Astrocyte (in vitro differentiated cells and primary cell): Measurements from ENCODE around the gene RTL5. TPM values are rescaled to one million over a fixed set of nuclear protein-coding genes. Genes with fewer than 3 reads are reported as not detected.

Experiments used
- DNase-seq: peaks from one replicate; pipeline ENCODE4 v3.0.0-alpha.2; 2010; ENCODE audit warnings: low read depth
- FAIRE-seq: peaks from 2 replicates; lab custom pipeline; 2011; peaks lifted over from hg19 to GRCh38; lab: Jason Lieb, UNC
- H2AFZ ChIP-seq: 2 replicates; pipeline ENCODE4 v1.6.0; 2012; ENCODE audit warnings: low read depth, low read length, inconsistent platforms
- H3K27ac ChIP-seq: 2 replicates; pipeline ENCODE4 v1.5.1; 2011; ENCODE audit warnings: low read depth, low read length, inconsistent platforms
- H3K27me3 ChIP-seq: 2 replicates; pipeline ENCODE4 v1.6.0; 2011; ENCODE audit warnings: low read length, inconsistent platforms; ENCODE audit not compliant: insufficient read depth
- H3K36me3 ChIP-seq: 2 replicates; pipeline ENCODE4 v1.5.1; 2011; ENCODE audit warnings: low read length, inconsistent platforms; ENCODE audit not compliant: insufficient read depth
- H3K4me1 ChIP-seq: 2 replicates; pipeline ENCODE4 v1.5.1; 2011; ENCODE audit warnings: low read length, inconsistent platforms; ENCODE audit not compliant: insufficient read depth
- H3K4me2 ChIP-seq: 2 replicates; pipeline ENCODE4 v1.6.0; 2012; ENCODE audit warnings: low read length, inconsistent platforms
- H3K4me3 ChIP-seq: 2 replicates; pipeline ENCODE4 v1.5.1; 2011; ENCODE audit warnings: low read depth, mild to moderate bottlenecking, low read length, inconsistent platforms; ENCODE audit not compliant: insufficient read depth
- H3K79me2 ChIP-seq: 2 replicates; pipeline ENCODE4 v1.6.0; 2012; ENCODE audit warnings: mild to moderate bottlenecking, low read length, inconsistent platforms; ENCODE audit not compliant: insufficient read depth
- H3K9ac ChIP-seq: 2 replicates; pipeline ENCODE4 v1.6.0; 2012; ENCODE audit warnings: mild to moderate bottlenecking, low read length, inconsistent platforms
- H3K9me3 ChIP-seq: 2 replicates; pipeline ENCODE4 v1.5.1; 2012; ENCODE audit warnings: low read depth, mild to moderate bottlenecking, low read length, inconsistent platforms; ENCODE audit not compliant: insufficient read depth
- H4K20me1 ChIP-seq: 2 replicates; pipeline ENCODE4 v1.6.0; 2012; ENCODE audit warnings: low read length, inconsistent platforms; ENCODE audit not compliant: insufficient read depth
- H3K27ac Mint-ChIP-seq: one replicate; pipeline ENCODE4 v1.8.0; 2021; ENCODE audit warnings: mild to moderate bottlenecking, mixed read lengths; ENCODE audit not compliant: unreplicated experiment
- H3K27me3 Mint-ChIP-seq: one replicate; pipeline ENCODE4 v1.8.0; 2021; ENCODE audit warnings: low read depth, mixed read lengths; ENCODE audit not compliant: unreplicated experiment
- H3K36me3 Mint-ChIP-seq: one replicate; pipeline ENCODE4 v1.8.0; 2021; ENCODE audit warnings: low read depth, mixed read lengths; ENCODE audit not compliant: unreplicated experiment
- H3K4me1 Mint-ChIP-seq: one replicate; pipeline ENCODE4 v1.8.0; 2021; ENCODE audit warnings: low read depth, mixed read lengths; ENCODE audit not compliant: unreplicated experiment
- H3K4me3 Mint-ChIP-seq: one replicate; pipeline ENCODE4 v1.8.0; 2021; ENCODE audit warnings: mild to moderate bottlenecking, moderate library complexity, mixed read lengths; ENCODE audit not compliant: unreplicated experiment
- H3K9me3 Mint-ChIP-seq: one replicate; pipeline ENCODE4 v1.8.0; 2021; ENCODE audit warnings: mild to moderate bottlenecking, mixed read lengths; ENCODE audit not compliant: unreplicated experiment
- EZH2 ChIP-seq: IDR thresholded peaks from 2 replicates; pipeline ENCODE4 v1.6.1; 2012; ENCODE audit warnings: mild to moderate bottlenecking, low read length, inconsistent platforms; ENCODE audit not compliant: insufficient read depth
- total RNA-seq: library from RNA; stranded (reverse); gene quantifications from 2 replicates; pipeline ENCODE4 v1.2.1, GENCODE V29; 2021
- TF ChIP-seq, protein P1 (sequence below): IDR thresholded peaks from 2 replicates; pipeline ENCODE4 v1.5.1; 2011; ENCODE audit warnings: low read depth, mild to moderate bottlenecking, inconsistent platforms, low read length, moderate library complexity; ENCODE audit not compliant: insufficient read depth

Gene RTL5
- total RNA-seq, 1 donor from 2014 or later = 16.1 TPM

DNA sequence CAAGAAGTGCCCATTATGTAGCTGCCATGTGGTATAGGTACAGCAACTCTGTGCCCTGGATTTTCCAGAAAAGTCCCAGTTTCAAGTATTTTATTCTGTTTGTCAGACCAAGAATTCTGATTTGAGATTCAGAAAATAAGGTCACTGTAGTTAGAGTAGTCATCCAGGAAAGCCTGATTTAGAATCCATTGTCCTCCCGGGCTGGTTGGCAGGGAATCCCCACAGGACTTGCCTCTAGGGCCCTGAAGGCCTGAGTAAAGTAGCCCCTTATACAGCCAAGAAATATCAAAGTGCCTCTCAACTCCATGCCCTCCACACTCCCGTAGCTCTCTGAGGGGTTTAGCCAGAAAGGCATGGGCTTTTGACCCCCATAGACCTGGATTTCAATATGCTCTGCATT is 36.3 kb downstream of the RTL5 start:
- no peak for DNase-seq
- Histone ChIP-seq H3K36me3 (no peaks in the 10 kb centered on the region), H3K9me3 (no peaks in the 10 kb centered on the region), H2AFZ (no peak overlapping the region), H3K27ac (no peak overlapping the region), H4K20me1 (no peaks in the 10 kb centered on the region), H3K9ac (no peak overlapping the region), H3K79me2 (no peaks in the 10 kb centered on the region), H3K4me3 (no peak overlapping the region), H3K27me3 (no peaks in the 10 kb centered on the region), H3K4me1 (no peaks in the 10 kb centered on the region), H3K4me2 (no peak overlapping the region)
- FAIRE-seq = no peak
- H3K36me3 Mint-ChIP-seq = no peaks in the 10 kb centered on the region
- TF ChIP-seq, protein P1, sequence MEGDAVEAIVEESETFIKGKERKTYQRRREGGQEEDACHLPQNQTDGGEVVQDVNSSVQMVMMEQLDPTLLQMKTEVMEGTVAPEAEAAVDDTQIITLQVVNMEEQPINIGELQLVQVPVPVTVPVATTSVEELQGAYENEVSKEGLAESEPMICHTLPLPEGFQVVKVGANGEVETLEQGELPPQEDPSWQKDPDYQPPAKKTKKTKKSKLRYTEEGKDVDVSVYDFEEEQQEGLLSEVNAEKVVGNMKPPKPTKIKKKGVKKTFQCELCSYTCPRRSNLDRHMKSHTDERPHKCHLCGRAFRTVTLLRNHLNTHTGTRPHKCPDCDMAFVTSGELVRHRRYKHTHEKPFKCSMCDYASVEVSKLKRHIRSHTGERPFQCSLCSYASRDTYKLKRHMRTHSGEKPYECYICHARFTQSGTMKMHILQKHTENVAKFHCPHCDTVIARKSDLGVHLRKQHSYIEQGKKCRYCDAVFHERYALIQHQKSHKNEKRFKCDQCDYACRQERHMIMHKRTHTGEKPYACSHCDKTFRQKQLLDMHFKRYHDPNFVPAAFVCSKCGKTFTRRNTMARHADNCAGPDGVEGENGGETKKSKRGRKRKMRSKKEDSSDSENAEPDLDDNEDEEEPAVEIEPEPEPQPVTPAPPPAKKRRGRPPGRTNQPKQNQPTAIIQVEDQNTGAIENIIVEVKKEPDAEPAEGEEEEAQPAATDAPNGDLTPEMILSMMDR = no peak
- H3K27ac Mint-ChIP-seq = no peak overlapping the region
- H3K9me3 Mint-ChIP-seq = no peaks in the 10 kb centered on the region
- H3K4me1 Mint-ChIP-seq = no peaks in the 10 kb centered on the region
- H3K27me3 Mint-ChIP-seq = no peaks in the 10 kb centered on the region
- no peak overlapping the region for H3K4me3 Mint-ChIP-seq

DNA sequence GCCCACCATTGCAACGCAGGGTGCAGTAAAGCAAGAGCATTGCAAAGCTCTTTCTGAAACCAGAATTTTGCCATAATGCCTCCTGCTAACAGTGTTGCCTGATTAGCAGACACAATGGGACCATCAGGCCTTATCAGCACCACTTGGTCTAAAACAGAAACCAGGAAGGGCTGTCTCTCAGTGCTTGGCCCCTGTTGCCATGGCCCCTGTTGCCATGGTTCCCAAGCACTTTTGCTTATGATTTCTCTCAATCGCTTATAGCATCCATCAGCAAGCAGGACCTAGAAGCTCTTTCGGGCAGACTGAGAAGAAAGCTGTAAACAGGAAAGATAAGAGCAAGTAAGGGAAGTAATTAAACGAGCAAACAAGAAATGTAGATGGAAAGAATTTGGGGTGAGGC is 36.8 kb downstream of the RTL5 start:
- no peaks in the 10 kb centered on the region for H3K4me1 ChIP-seq
- no peaks in the 10 kb centered on the region for H3K79me2 ChIP-seq
- FAIRE-seq = peak; percentile 58
- no peak overlapping the region for H3K4me2 ChIP-seq
- no peaks in the 10 kb centered on the region for H3K27me3 ChIP-seq
- Mint-ChIP-seq H3K27ac (no peak overlapping the region), H3K4me1 (no peaks in the 10 kb centered on the region), H3K27me3 (no peaks in the 10 kb centered on the region), H3K4me3 (no peak overlapping the region), H3K9me3 (no peaks in the 10 kb centered on the region), H3K36me3 (no peaks in the 10 kb centered on the region)
- no peaks in the 10 kb centered on the region for H4K20me1 ChIP-seq
- no peaks in the 10 kb centered on the region for H3K36me3 ChIP-seq
- no peak overlapping the region for H3K27ac ChIP-seq
- no peak overlapping the region for H3K9ac ChIP-seq
- peak; percentile 18 for DNase-seq
- TF ChIP-seq, protein P1 = no peak
- no peak for TF ChIP-seq EZH2
- H3K9me3 ChIP-seq = no peaks in the 10 kb centered on the region
- H3K4me3 ChIP-seq = no peak overlapping the region
- no peak overlapping the region for H2AFZ ChIP-seq

DNA sequence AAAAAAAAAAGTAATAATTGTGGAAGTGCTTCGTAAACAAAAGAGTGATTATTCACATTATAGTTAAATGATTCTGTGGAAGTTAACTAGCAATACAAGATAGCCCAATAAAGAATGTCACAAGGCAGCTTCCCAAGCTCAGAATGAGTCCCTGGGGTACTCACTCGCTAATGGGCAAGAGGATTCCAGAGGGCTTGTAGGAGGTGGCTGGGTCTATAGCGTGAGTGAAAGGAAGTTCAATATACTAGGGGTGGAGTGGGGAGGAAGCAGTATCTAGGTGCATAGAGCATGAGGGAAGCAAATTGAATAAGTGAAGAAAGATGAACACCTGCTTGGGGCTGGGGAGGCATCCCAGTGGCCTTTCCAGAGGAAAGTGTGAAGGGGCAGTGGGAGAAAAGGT is 42.5 kb downstream of the RTL5 start:
- H3K4me1 ChIP-seq = no peaks in the 10 kb centered on the region
- H4K20me1 ChIP-seq = no peaks in the 10 kb centered on the region
- no peaks in the 10 kb centered on the region for H3K79me2 ChIP-seq
- H3K9me3 Mint-ChIP-seq = no peaks in the 10 kb centered on the region
- H2AFZ ChIP-seq = no peak overlapping the region
- no peaks in the 10 kb centered on the region for H3K9me3 ChIP-seq
- FAIRE-seq (no peak), DNase-seq (no peak)
- H3K4me2 ChIP-seq = no peak overlapping the region
- H3K4me3 ChIP-seq = no peak overlapping the region
- H3K27ac ChIP-seq = no peak overlapping the region
- no peaks in the 10 kb centered on the region for H3K36me3 ChIP-seq
- peaks cover 3% of the 10 kb centered on the region for H3K36me3 Mint-ChIP-seq
- no peaks in the 10 kb centered on the region for H3K27me3 Mint-ChIP-seq
- H3K27me3 ChIP-seq = no peaks in the 10 kb centered on the region
- H3K4me3 Mint-ChIP-seq = peak overlapping the region; percentile 43
- no peak for TF ChIP-seq EZH2
- TF ChIP-seq, protein P1 = no peak
- no peak overlapping the region for H3K27ac Mint-ChIP-seq
- no peak overlapping the region for H3K9ac ChIP-seq
- no peaks in the 10 kb centered on the region for H3K4me1 Mint-ChIP-seq
